Activated T-helper 2 cell treated with anti-CD3 and anti-CD28 coated beads, Interferon-gamma antibody, Interleukin-2, Interleukin-4, amounts not matched to agents 10 μg/mL and 5 μg/mL and 100 μg/mL, durations not matched to agents 14 hours and 24 hours and 36 hours (primary cell): Measurements from ENCODE around the gene NKAPD1. TPM values are rescaled to one million over a fixed set of nuclear protein-coding genes. Genes with fewer than 3 reads are reported as not detected.

Experiments used
- DNase-seq: peaks from one replicate; pipeline ENCODE4 v3.0.0; 2021; ENCODE audit warnings: low spot score
- H3K27ac Mint-ChIP-seq: one replicate; pipeline ENCODE4 v1.8.0; 2021; ENCODE audit warnings: mixed read lengths
- H3K27me3 Mint-ChIP-seq: one replicate; pipeline ENCODE4 v1.8.0; 2021; ENCODE audit warnings: low read depth, mixed read lengths
- H3K36me3 Mint-ChIP-seq: one replicate; pipeline ENCODE4 v1.8.0; 2021; ENCODE audit warnings: low read depth, mixed read lengths
- H3K4me1 Mint-ChIP-seq: one replicate; pipeline ENCODE4 v1.8.0; 2021; ENCODE audit warnings: low read depth, mixed read lengths
- H3K4me3 Mint-ChIP-seq: one replicate; pipeline ENCODE4 v1.8.0; 2021; ENCODE audit warnings: low read depth, mild to moderate bottlenecking, moderate library complexity, mixed read lengths
- H3K9me3 Mint-ChIP-seq: one replicate; pipeline ENCODE4 v1.8.0; 2021; ENCODE audit warnings: mixed read lengths
- intact Hi-C: fragments of 100-400 bp; cut with micrococcal nuclease; formaldehyde crosslinking; loops from one replicate; pipeline ENCODE4 v1.15.1; 2023
- total RNA-seq: library from RNA; stranded (reverse); gene quantifications from 2 replicates; pipeline ENCODE4 v1.2.3, GENCODE V29; 2022

The NKAPD1 gene
- total RNA-seq, 1 donor from 2014 or later, result 24.6 TPM

DNA sequence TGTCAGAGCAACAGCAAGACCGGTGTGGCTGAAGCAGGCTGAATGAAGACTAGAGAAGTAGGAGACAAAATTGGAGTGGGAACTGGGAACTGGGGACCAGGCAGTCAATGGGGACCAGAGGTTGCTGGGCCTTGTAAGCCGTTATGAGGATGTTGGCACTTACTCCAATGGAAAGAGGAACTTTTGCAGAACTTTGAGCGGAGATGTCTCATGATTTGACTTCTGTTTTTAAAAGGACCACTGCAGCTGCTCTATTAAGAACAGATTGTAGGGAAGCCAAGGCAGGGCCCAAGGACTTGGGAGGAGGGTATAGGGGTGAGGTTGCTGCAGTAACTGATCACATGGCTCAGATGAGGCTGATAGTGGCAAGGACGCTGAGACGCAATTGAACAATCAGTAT, 55.6 kb downstream of the NKAPD1 start:
- Mint-ChIP-seq H3K36me3 (no peaks in the 10 kb centered on the region), H3K27ac (no peak overlapping the region), H3K4me1 (peaks cover 5% of the 10 kb centered on the region), H3K27me3 (no peaks in the 10 kb centered on the region), H3K4me3 (no peak overlapping the region), H3K9me3 (no peaks in the 10 kb centered on the region)
- no peak for DNase-seq
- intact Hi-C loops, result no loop called here

DNA sequence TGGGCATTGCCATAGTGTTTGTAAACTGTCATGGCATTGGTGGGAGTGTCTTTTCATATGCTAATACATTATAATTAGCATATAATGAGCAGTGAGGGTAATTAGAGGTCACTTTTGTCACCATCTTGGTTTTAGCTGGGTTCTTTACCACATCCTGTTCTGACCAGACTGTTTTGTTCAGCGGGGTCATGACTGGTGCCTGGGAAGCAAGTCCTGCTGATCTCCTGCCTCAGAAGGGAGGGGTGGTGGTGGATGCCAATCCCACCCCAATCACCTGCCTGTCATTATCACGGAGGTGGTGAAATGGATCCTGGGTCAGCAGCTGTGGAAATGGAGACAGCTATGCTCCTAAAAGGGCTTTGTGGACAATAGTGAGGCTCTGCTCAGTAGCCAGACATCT, 58.6 kb downstream of the NKAPD1 start:
- DNase-seq, result no peak
- no peak overlapping the region for H3K27ac Mint-ChIP-seq
- intact Hi-C loops, result no loop called here
- H3K36me3 Mint-ChIP-seq, result no peaks in the 10 kb centered on the region
- H3K9me3 Mint-ChIP-seq, result no peaks in the 10 kb centered on the region
- no peaks in the 10 kb centered on the region for H3K27me3 Mint-ChIP-seq
- no peak overlapping the region for H3K4me3 Mint-ChIP-seq
- peaks cover 5% of the 10 kb centered on the region for H3K4me1 Mint-ChIP-seq

DNA sequence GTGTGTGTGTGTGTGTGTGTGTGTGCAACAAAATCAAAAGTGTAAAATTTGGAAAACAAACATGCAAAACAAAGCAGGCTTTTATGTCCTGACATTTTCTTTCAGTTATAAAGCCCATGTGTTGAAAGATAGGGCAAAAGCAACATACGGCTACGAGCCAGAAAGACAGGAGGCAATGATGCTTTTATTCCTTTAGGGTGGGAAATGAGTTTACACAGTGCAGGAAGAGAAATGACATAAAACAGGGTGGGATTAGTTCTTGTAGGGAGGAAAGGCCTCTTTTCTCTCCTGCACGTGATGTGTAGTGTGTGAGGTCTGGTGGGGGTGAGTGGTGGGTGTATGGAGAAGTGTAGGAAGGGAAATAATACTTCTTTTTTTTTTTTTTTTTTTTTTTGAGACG, 60.4 kb downstream of the NKAPD1 start:
- Mint-ChIP-seq H3K4me3 (no peak overlapping the region), H3K36me3 (no peaks in the 10 kb centered on the region), H3K4me1 (peaks cover 5% of the 10 kb centered on the region), H3K27me3 (no peaks in the 10 kb centered on the region), H3K9me3 (no peaks in the 10 kb centered on the region), H3K27ac (no peak overlapping the region)
- DNase-seq, result no peak
- intact Hi-C loops, result no loop called here

Other genes with a start within 250 kb of the NKAPD1 start
- gene ALG9, start 202.7 kb upstream of the NKAPD1 start, total RNA-seq, result 33.4 and 39.5 TPM in 2 replicates
- gene FDXACB1, start 195.1 kb upstream of the NKAPD1 start, total RNA-seq, result 7.4 and 8.2 TPM in 2 replicates
- gene CFAP68, start 194.8 kb upstream of the NKAPD1 start, total RNA-seq, result 19.4 and 22.2 TPM in 2 replicates
- not detected in 2 replicates for gene CRYAB, start 162.5 kb upstream of the NKAPD1 start, total RNA-seq
- gene HSPB2, start 161.6 kb upstream of the NKAPD1 start, total RNA-seq, result not detected in 2 replicates
- not detected in 2 replicates for gene C11orf52, start 155.4 kb upstream of the NKAPD1 start, total RNA-seq
- gene DIXDC1, start 137.0 kb upstream of the NKAPD1 start, total RNA-seq, result 30.0 and 30.7 TPM in 2 replicates
- 47.2 and 47.3 TPM in 2 replicates for gene DLAT, start 48.9 kb upstream of the NKAPD1 start, total RNA-seq
- 0.23 and 0.46 TPM in 2 replicates for gene PIH1D2, start 282 bp upstream of the NKAPD1 start, total RNA-seq
- gene TIMM8B, start 12.5 kb downstream of the NKAPD1 start, total RNA-seq, result 72.6 and 77.5 TPM in 2 replicates
- gene SDHD, start 12.6 kb downstream of the NKAPD1 start, total RNA-seq, result 81.7 and 91.0 TPM in 2 replicates
- gene IL18, start 89.8 kb downstream of the NKAPD1 start, total RNA-seq, result 1.5 and 1.7 TPM in 2 replicates
- gene TEX12, start 93.1 kb downstream of the NKAPD1 start, total RNA-seq, result 0.57 TPM in 1 of 2 replicates, not detected in the other
- gene BCO2, start 101.2 kb downstream of the NKAPD1 start, total RNA-seq, result 1.2 and 1.4 TPM in 2 replicates
- gene PTS, start 152.1 kb downstream of the NKAPD1 start, total RNA-seq, result 30.5 and 33.4 TPM in 2 replicates
- not detected in 2 replicates for gene PLET1, start 186.6 kb downstream of the NKAPD1 start, total RNA-seq